Parathyroid adenoma (tissue), 2 donors: ENCODE results near the gene STXBP6.

Source experiments
- H2AFZ ChIP-seq: fragments of 300-600 bp; sonication (generic); one replicate; pipeline ENCODE4 v1.7.0; 2017; ENCODE audit warnings: antibody characterized with exemption, mild to moderate bottlenecking
- H3K27ac ChIP-seq: fragments of 300-600 bp; sonication (generic); one replicate; pipeline ENCODE4 v1.7.0; 2017
- H3K27me3 ChIP-seq: fragments of 300-600 bp; sonication (generic); one replicate; pipeline ENCODE4 v1.7.0; 2017; ENCODE audit warnings: low read length; ENCODE audit not compliant: control insufficient read depth, insufficient read depth
- H3K36me3 ChIP-seq: fragments of 300-600 bp; sonication (generic); one replicate; pipeline ENCODE4 v1.7.0; 2017; ENCODE audit warnings: low read length; ENCODE audit not compliant: control insufficient read depth, insufficient read depth
- H3K4me1 ChIP-seq: fragments of 300-600 bp; sonication (generic); one replicate; pipeline ENCODE4 v1.7.0; 2017; ENCODE audit warnings: control low read depth
- H3K4me2 ChIP-seq: fragments of 300-600 bp; sonication (generic); one replicate; pipeline ENCODE4 v1.7.0; 2017; ENCODE audit warnings: low read length
- H3K4me3 ChIP-seq: fragments of 300-600 bp; sonication (generic); one replicate; pipeline ENCODE4 v1.7.0; 2017; ENCODE audit warnings: low read depth, low read length
- H3K79me2 ChIP-seq: fragments of 300-600 bp; sonication (generic); one replicate; pipeline ENCODE4 v1.7.0; 2017; ENCODE audit warnings: control low read depth
- H3K9ac ChIP-seq: fragments of 300-600 bp; sonication (generic); one replicate; pipeline ENCODE4 v1.7.0; 2017; ENCODE audit warnings: mild to moderate bottlenecking
- H3K9me3 ChIP-seq: fragments of 300-600 bp; sonication (generic); one replicate; pipeline ENCODE4 v1.7.0; 2017; ENCODE audit warnings: low read length; ENCODE audit not compliant: control insufficient read depth
- TF ChIP-seq, protein P1 (sequence below): fragments of 300-600 bp; sonication (generic); IDR thresholded peaks from one replicate; pipeline ENCODE4 v1.7.0; 2017; ENCODE audit warnings: antibody characterized with exemption, mild to moderate bottlenecking
- donor health status: primary hyperparathyroidism.

Gene STXBP6

DNA sequence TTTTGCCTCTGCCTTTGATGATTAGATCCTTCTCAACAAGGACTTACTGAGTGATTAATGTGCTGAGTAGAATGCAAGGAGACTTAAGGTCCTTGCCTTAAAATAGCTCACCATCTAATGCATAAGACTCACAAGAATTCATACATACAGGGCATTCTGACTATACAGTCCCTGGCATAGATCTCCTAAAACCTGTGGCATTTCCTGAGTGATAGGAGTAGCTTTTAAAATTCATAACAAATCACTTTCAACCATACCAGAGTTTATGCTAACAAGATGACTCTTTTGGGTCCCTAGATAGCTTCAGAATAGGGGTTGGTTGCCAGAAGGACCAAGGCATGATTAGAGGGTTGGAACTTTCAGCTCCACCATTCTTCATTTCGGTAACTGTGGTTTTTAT, 48.8 kb downstream of the STXBP6 start:
- Histone ChIP-seq H3K27me3 (no peaks in the 10 kb centered on the region), H3K27ac (no peak overlapping the region)

GRCh38 chr14:24999157-24999556, 50.8 kb downstream of the STXBP6 start:
- Histone ChIP-seq H3K4me2 (no peak overlapping the region), H2AFZ (no peak overlapping the region)

More for the DNA sequence above, 48.8 kb downstream of the STXBP6 start:
- Histone ChIP-seq H3K4me3 (no peak overlapping the region), H3K36me3 (no peaks in the 10 kb centered on the region), H2AFZ (no peak overlapping the region), H3K4me1 (no peaks in the 10 kb centered on the region), H3K9ac (no peak overlapping the region), H3K4me2 (no peak overlapping the region), H3K79me2 (no peaks in the 10 kb centered on the region), H3K9me3 (no peaks in the 10 kb centered on the region)
- TF ChIP-seq, protein P1, sequence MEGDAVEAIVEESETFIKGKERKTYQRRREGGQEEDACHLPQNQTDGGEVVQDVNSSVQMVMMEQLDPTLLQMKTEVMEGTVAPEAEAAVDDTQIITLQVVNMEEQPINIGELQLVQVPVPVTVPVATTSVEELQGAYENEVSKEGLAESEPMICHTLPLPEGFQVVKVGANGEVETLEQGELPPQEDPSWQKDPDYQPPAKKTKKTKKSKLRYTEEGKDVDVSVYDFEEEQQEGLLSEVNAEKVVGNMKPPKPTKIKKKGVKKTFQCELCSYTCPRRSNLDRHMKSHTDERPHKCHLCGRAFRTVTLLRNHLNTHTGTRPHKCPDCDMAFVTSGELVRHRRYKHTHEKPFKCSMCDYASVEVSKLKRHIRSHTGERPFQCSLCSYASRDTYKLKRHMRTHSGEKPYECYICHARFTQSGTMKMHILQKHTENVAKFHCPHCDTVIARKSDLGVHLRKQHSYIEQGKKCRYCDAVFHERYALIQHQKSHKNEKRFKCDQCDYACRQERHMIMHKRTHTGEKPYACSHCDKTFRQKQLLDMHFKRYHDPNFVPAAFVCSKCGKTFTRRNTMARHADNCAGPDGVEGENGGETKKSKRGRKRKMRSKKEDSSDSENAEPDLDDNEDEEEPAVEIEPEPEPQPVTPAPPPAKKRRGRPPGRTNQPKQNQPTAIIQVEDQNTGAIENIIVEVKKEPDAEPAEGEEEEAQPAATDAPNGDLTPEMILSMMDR, result no peak

GRCh38 chr14:24996930-24997725, 52.8 kb downstream of the STXBP6 start:
- H3K79me2 ChIP-seq, result no peaks in the 10 kb centered on the region
- no peaks in the 10 kb centered on the region for H3K27me3 ChIP-seq
- no peaks in the 10 kb centered on the region for H3K9me3 ChIP-seq
- no peak overlapping the region for H3K27ac ChIP-seq
- no peak overlapping the region for H2AFZ ChIP-seq
- no peak overlapping the region for H3K4me3 ChIP-seq
- TF ChIP-seq, protein P1, result no peak
- no peak overlapping the region for H3K4me2 ChIP-seq
- H3K4me1 ChIP-seq, result no peaks in the 10 kb centered on the region
- H3K9ac ChIP-seq, result no peak overlapping the region
- H3K36me3 ChIP-seq, result no peaks in the 10 kb centered on the region

More at GRCh38 chr14:24999157-24999556, 50.8 kb downstream of the STXBP6 start:
- TF ChIP-seq, protein P1, result no peak
- no peak overlapping the region for H3K27ac ChIP-seq
- no peaks in the 10 kb centered on the region for H3K36me3 ChIP-seq
- H3K4me3 ChIP-seq, result no peak overlapping the region
- H3K9me3 ChIP-seq, result no peaks in the 10 kb centered on the region
- H3K9ac ChIP-seq, result no peak overlapping the region
- H3K4me1 ChIP-seq, result no peaks in the 10 kb centered on the region
- H3K79me2 ChIP-seq, result no peaks in the 10 kb centered on the region
- H3K27me3 ChIP-seq, result no peaks in the 10 kb centered on the region

GRCh38 chr14:24995016-24995415, 54.9 kb downstream of the STXBP6 start:
- Histone ChIP-seq H3K9ac (no peak overlapping the region), H2AFZ (no peak overlapping the region), H3K27me3 (no peaks in the 10 kb centered on the region), H3K36me3 (no peaks in the 10 kb centered on the region), H3K4me2 (no peak overlapping the region), H3K4me1 (no peaks in the 10 kb centered on the region), H3K9me3 (no peaks in the 10 kb centered on the region), H3K79me2 (no peaks in the 10 kb centered on the region), H3K27ac (no peak overlapping the region), H3K4me3 (no peak overlapping the region)
- TF ChIP-seq, protein P1, result no peak

DNA sequence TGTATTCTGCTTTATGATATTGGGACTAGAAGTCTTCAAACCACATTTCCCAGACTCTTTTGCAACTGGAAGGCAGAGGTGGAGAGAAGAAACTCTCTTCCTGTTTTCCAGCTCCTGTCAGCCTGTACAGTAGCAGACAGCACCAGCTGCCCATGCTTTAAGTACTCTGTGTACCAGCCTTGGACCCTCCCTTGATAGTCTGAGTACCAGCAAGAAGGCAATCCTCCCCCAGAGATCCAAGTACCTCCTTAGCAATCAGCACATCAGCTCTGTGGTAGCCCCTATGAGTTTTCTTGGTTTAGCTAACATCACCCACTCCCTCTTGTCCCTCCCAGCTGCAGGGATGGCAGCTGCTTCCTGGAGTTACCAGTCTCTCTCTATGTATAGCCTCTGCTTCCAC, 56.3 kb downstream of the STXBP6 start:
- Histone ChIP-seq H3K27me3 (no peaks in the 10 kb centered on the region), H3K4me2 (no peak overlapping the region), H2AFZ (no peak overlapping the region), H3K4me1 (no peaks in the 10 kb centered on the region), H3K27ac (no peak overlapping the region), H3K36me3 (no peaks in the 10 kb centered on the region), H3K9me3 (no peaks in the 10 kb centered on the region), H3K4me3 (no peak overlapping the region), H3K79me2 (no peaks in the 10 kb centered on the region), H3K9ac (no peak overlapping the region)
- TF ChIP-seq, protein P1, result no peak
